Hepatocyte (in vitro differentiated cells): ENCODE data around the gene ATF7. TPM values are rescaled to one million over a fixed set of nuclear protein-coding genes. Genes with fewer than 3 reads are reported as not detected.

Source experiments
- DNase-seq: peaks from one replicate; pipeline ENCODE4 v3.0.0-alpha.2; 2016; ENCODE audit warnings: low spot score
- H2AFZ ChIP-seq: fragments of 200-600 bp; sonication (generic); 2 replicates; pipeline ENCODE4 v1.6.0; 2016; ENCODE audit warnings: antibody characterized with exemption, mild to moderate bottlenecking
- H3K27ac ChIP-seq: fragments of 200-600 bp; sonication (generic); 2 replicates; pipeline ENCODE4 v1.5.1; 2016; ENCODE audit warnings: mild to moderate bottlenecking
- H3K27me3 ChIP-seq: fragments of 200-600 bp; sonication (generic); 2 replicates; pipeline ENCODE4 v1.6.1; 2016
- H3K36me3 ChIP-seq: fragments of 200-600 bp; sonication (generic); replicated peaks from 2 replicates; pipeline ENCODE4 v1.5.1; 2016; ENCODE audit warnings: low read depth; ENCODE audit not compliant: insufficient read depth
- H3K4me1 ChIP-seq: fragments of 200-600 bp; sonication (generic); 2 replicates; pipeline ENCODE4 v1.5.1; 2016; ENCODE audit warnings: mild to moderate bottlenecking, moderate library complexity; ENCODE audit not compliant: insufficient read depth
- H3K4me2 ChIP-seq: fragments of 200-600 bp; sonication (generic); 2 replicates; pipeline ENCODE4 v1.6.0; 2016
- H3K4me3 ChIP-seq: fragments of 200-600 bp; sonication (generic); 2 replicates; pipeline ENCODE4 v1.5.1; 2016; ENCODE audit warnings: mild to moderate bottlenecking
- H3K79me2 ChIP-seq: fragments of 200-600 bp; sonication (generic); 2 replicates; pipeline ENCODE4 v1.6.0; 2017; ENCODE audit warnings: mild to moderate bottlenecking
- H3K9me2 ChIP-seq: fragments of 200-600 bp; sonication (generic); replicated peaks from 2 replicates; pipeline ENCODE4 v1.6.0; 2017; ENCODE audit warnings: mild to moderate bottlenecking; ENCODE audit not compliant: insufficient read depth
- H3K9me3 ChIP-seq: fragments of 200-600 bp; sonication (generic); 2 replicates; pipeline ENCODE4 v1.5.1; 2016; ENCODE audit warnings: low read depth, mild to moderate bottlenecking
- H4K20me1 ChIP-seq: fragments of 200-600 bp; sonication (generic); 2 replicates; pipeline ENCODE4 v1.6.0; 2016; ENCODE audit warnings: mild to moderate bottlenecking; ENCODE audit not compliant: insufficient read depth, poor library complexity, severe bottlenecking
- EZH2 ChIP-seq: fragments of 200-600 bp; sonication (generic); IDR thresholded peaks from 2 replicates; pipeline ENCODE4 v1.6.1; 2016; ENCODE audit warnings: antibody characterized with exemption, mild to moderate bottlenecking, borderline replicate concordance
- EZH2phosphoT487 ChIP-seq: fragments of 200-600 bp; sonication (generic); IDR thresholded peaks from one replicate; pipeline ENCODE4 v1.6.1; 2018; ENCODE audit warnings: antibody characterized with exemption, mild to moderate bottlenecking, low read depth, moderate library complexity; ENCODE audit not compliant: unreplicated experiment, severe bottlenecking
- WGBS: methylation state at CpG from one replicate; pipeline ENCODE4 v1.1.6; 2016; ENCODE audit warnings: low lambda C conversion rate; ENCODE audit errors: missing lambda C conversion rate; 5-methylcytosine and 5-hydroxymethylcytosine counted together
- polyA plus RNA-seq: library from polyadenylated mRNA; unstranded; fragments of >200 nt; fragmentation: Nextera tagmentation; extraction: Ambion mirVana; gene quantifications from 2 replicates; pipeline ENCODE4 v1.2.1, GENCODE V29; 2016
- total RNA-seq: library from RNA; depleted of rRNA; stranded (reverse); fragments of >200 nt; gene quantifications from 2 replicates; pipeline ENCODE4 v1.2.3, GENCODE V29; 2014
- TF ChIP-seq, protein P1 (sequence below): fragments of 200-600 bp; sonication (generic); IDR thresholded peaks from 2 replicates; pipeline ENCODE4 v1.5.1; 2016; ENCODE audit warnings: antibody characterized with exemption, mild to moderate bottlenecking; ENCODE audit not compliant: poor library complexity

ATF7 gene
- total and polyA plus RNA-seq, 2 experiments from 2014 or later = 17.8 to 19.2 TPM

DNA sequence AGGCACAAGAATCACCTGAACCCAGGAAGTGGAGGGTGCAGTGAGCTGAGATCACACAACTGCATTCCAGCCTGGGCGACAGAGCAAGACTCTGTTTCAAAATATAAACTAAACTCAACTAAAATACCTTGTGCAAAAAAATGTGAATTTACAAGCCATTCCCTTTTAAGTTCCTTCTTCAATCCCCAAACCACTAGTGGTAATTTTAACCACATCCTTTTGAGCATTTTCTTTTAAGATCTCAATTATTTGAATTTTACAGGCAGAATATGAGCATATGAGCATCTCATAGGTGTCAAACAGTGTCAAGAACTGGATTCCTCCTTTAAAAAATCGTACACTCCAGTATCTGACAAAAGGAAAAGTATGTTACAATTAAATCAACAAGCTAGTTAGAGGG lies 61.9 kb downstream of the ATF7 start:
- peaks cover 28% of the 10 kb centered on the region for H3K79me2 ChIP-seq
- no peaks in the 10 kb centered on the region for H3K36me3 ChIP-seq
- no peak overlapping the region for H3K4me3 ChIP-seq
- WGBS = 96% methylated on average over 2 of the region's 2 CpGs
- no peak overlapping the region for H2AFZ ChIP-seq
- no peak overlapping the region for H3K27ac ChIP-seq
- no peak overlapping the region for H3K4me2 ChIP-seq
- H3K9me2 ChIP-seq = no peaks in the 10 kb centered on the region
- TF ChIP-seq EZH2 (no peak), EZH2phosphoT487 (no peak)
- TF ChIP-seq, protein P1, sequence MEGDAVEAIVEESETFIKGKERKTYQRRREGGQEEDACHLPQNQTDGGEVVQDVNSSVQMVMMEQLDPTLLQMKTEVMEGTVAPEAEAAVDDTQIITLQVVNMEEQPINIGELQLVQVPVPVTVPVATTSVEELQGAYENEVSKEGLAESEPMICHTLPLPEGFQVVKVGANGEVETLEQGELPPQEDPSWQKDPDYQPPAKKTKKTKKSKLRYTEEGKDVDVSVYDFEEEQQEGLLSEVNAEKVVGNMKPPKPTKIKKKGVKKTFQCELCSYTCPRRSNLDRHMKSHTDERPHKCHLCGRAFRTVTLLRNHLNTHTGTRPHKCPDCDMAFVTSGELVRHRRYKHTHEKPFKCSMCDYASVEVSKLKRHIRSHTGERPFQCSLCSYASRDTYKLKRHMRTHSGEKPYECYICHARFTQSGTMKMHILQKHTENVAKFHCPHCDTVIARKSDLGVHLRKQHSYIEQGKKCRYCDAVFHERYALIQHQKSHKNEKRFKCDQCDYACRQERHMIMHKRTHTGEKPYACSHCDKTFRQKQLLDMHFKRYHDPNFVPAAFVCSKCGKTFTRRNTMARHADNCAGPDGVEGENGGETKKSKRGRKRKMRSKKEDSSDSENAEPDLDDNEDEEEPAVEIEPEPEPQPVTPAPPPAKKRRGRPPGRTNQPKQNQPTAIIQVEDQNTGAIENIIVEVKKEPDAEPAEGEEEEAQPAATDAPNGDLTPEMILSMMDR = no peak
- no peaks in the 10 kb centered on the region for H3K27me3 ChIP-seq
- H4K20me1 ChIP-seq = peaks cover 4% of the 10 kb centered on the region
- peaks cover 7% of the 10 kb centered on the region for H3K4me1 ChIP-seq
- DNase-seq = no peak
- no peaks in the 10 kb centered on the region for H3K9me3 ChIP-seq

DNA sequence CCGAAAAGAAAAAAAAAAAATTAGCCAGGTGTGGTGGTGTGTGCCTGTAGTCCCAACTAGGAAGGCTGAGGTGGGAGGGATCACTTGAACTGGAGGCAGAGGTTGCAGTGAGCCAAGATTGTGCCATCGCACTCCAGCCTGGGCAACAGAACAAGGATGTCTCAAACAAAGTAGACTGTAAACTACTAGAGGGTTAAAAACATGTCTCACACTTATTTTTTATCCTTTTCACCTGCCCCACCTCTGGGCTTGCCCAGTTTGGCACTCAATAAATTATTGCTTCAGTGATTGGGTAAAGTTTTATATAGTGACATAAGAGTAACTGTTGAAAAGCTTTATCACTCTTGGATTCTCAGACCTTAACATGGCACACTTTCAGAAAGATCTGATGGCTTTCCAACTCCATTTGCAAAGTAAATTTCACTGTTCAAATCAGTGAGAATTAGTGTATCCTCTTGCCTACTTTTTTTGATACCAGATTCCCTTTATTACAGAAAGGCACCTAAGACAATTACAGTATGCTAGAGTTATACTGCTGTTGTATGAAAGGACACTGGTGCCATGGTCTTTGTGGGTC lies 62.6 kb downstream of the ATF7 start:
- no peaks in the 10 kb centered on the region for H3K9me3 ChIP-seq
- no peak for DNase-seq
- no peak overlapping the region for H3K4me3 ChIP-seq
- TF ChIP-seq EZH2phosphoT487 (no peak), EZH2 (no peak)
- TF ChIP-seq, protein P1 = no peak
- H3K36me3 ChIP-seq = no peaks in the 10 kb centered on the region
- H4K20me1 ChIP-seq = peaks cover 4% of the 10 kb centered on the region
- WGBS = 95% methylated on average over 2 of the region's 2 CpGs
- no peaks in the 10 kb centered on the region for H3K9me2 ChIP-seq
- H3K79me2 ChIP-seq = peaks cover 30% of the 10 kb centered on the region
- no peak overlapping the region for H2AFZ ChIP-seq
- peaks cover 4% of the 10 kb centered on the region for H3K4me1 ChIP-seq
- H3K27ac ChIP-seq = no peak overlapping the region
- no peaks in the 10 kb centered on the region for H3K27me3 ChIP-seq
- no peak overlapping the region for H3K4me2 ChIP-seq

DNA sequence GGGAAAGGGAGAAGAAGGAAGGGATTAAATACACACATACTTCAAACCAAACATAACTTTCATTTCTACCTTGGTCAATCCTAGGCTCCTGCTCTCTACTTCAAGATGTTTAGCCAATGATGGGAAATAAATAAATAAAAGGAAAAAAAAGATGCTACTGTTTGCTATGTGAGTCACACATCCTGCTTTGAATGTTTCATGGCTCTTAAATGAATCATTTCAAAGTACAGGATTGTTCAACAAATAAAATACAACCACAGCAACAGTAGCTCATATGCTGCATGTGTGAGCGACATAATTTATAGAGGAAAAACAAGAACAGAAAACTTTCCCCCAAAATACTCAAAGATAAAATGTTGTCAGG lies 64.6 kb downstream of the ATF7 start:
- H3K9me2 ChIP-seq = no peaks in the 10 kb centered on the region
- no peaks in the 10 kb centered on the region for H3K9me3 ChIP-seq
- peak overlapping the region; percentile 22 for H3K27ac ChIP-seq
- peaks cover 33% of the 10 kb centered on the region for H3K79me2 ChIP-seq
- no peak overlapping the region for H3K4me2 ChIP-seq
- peak; percentile 27 for DNase-seq
- no peaks in the 10 kb centered on the region for H3K27me3 ChIP-seq
- no peaks in the 10 kb centered on the region for H3K4me1 ChIP-seq
- H3K4me3 ChIP-seq = no peak overlapping the region
- TF ChIP-seq EZH2phosphoT487 (no peak), EZH2 (no peak)
- TF ChIP-seq, protein P1 = no peak
- no peaks in the 10 kb centered on the region for H3K36me3 ChIP-seq
- 92% methylated on average over 1 of the region's 1 CpG for WGBS
- no peak overlapping the region for H2AFZ ChIP-seq
- H4K20me1 ChIP-seq = peaks cover 4% of the 10 kb centered on the region
